Mesendoderm (in vitro differentiated cells): Measurements from ENCODE around the gene ZNF878. TPM values are rescaled to one million over a fixed set of nuclear protein-coding genes. Genes with fewer than 3 reads are reported as not detected.

Source experiments
- small RNA-seq: library from polyadenylated mRNA; stranded (forward); fragments of <200 nt; extraction: miRNeasy Mini kit (QIAGEN cat#:217004); gene quantifications from one replicate; pipeline ENCODE3, GENCODE V24; 2013; ENCODE audit not compliant: insufficient read depth

Gene ZNF878

Small RNA genes within 50 kb of the gene (small RNA-seq; reads per million reads assigned to genes)
- not detected for gene RF00019
- not detected for gene RNA5SP464
- not detected for gene RNA5SP465
- not detected for gene RNA5SP466
